ENCODE measurements around the gene LAMTOR2. TPM values are rescaled to one million over a fixed set of nuclear protein-coding genes. Genes with fewer than 3 reads are reported as not detected.

The LAMTOR2 gene
- polyA plus RNA-seq, 2 donors = 82.6 to 101 TPM

GRCh38 chr1:156100205-156100995 lies 45.8 kb downstream of the LAMTOR2 start:
- Histone ChIP-seq H3K4me3 (ENCODE audit: low read depth in 1 of 2, low read length in 2 of 2) (no peak overlapping the region), H3K36me3 (ENCODE audit: control insufficient read depth in 2 of 2, insufficient read depth in 2 of 2, low read length in 1 of 2) (peaks cover 0 to 2% of the 10 kb centered on the region in 2 donors), H3K4me1 (ENCODE audit: control insufficient read depth in 2 of 2, insufficient read depth in 2 of 2, low read length in 1 of 2) (peaks cover 42 to 50% of the 10 kb centered on the region in 2 donors), H3K27me3 (ENCODE audit: control insufficient read depth in 1 of 2, insufficient read depth in 2 of 2, low read length in 2 of 2) (no peaks in the 10 kb centered on the region), H3K27ac (ENCODE audit: low read depth in 2 of 2, low read length in 1 of 2) (peak overlapping the region; percentile 75 to 77), H3K9me3 (ENCODE audit: control insufficient read depth in 2 of 2, insufficient read depth in 1 of 2, low read depth in 1 of 2, low read length in 1 of 2) (no peaks in the 10 kb centered on the region)
- WGBS, 2 donors = 47 to 63% methylated on average over 4 of the region's 4 CpGs

- 42 to 43% methylated on average over 6 of the region's 6 CpGs for WGBS, 2 donors
- Histone ChIP-seq H3K4me1 (ENCODE audit: control insufficient read depth in 2 of 2, insufficient read depth in 2 of 2, low read length in 1 of 2) (peaks cover 38 to 48% of the 10 kb centered on the region in 2 donors), H3K4me3 (ENCODE audit: low read depth in 1 of 2, low read length in 2 of 2) (no peak overlapping the region), H3K9me3 (ENCODE audit: control insufficient read depth in 2 of 2, insufficient read depth in 1 of 2, low read depth in 1 of 2, low read length in 1 of 2) (no peaks in the 10 kb centered on the region), H3K27ac (ENCODE audit: low read depth in 2 of 2, low read length in 1 of 2) (peak overlapping the region; percentile 90 to 99), H3K27me3 (ENCODE audit: control insufficient read depth in 1 of 2, insufficient read depth in 2 of 2, low read length in 2 of 2) (no peaks in the 10 kb centered on the region), H3K36me3 (ENCODE audit: control insufficient read depth in 2 of 2, insufficient read depth in 2 of 2, low read length in 1 of 2) (no peaks in the 10 kb centered on the region)
Observed at GRCh38 chr1:156101880-156102279, 47.3 kb downstream of the LAMTOR2 start.

GRCh38 chr1:156102633-156103511 lies 48.3 kb downstream of the LAMTOR2 start:
- H3K4me1 ChIP-seq (ENCODE audit: control insufficient read depth in 2 of 2, insufficient read depth in 2 of 2, low read length in 1 of 2) = peaks cover 37 to 40% of the 10 kb centered on the region in 2 donors

GRCh38 chr1:156103521-156103947 lies 49.0 kb downstream of the LAMTOR2 start:
- Histone ChIP-seq H3K4me1 (ENCODE audit: control insufficient read depth in 2 of 2, insufficient read depth in 2 of 2, low read length in 1 of 2) (peaks cover 37 to 40% of the 10 kb centered on the region in 2 donors), H3K4me3 (ENCODE audit: low read depth in 1 of 2, low read length in 2 of 2) (no peak overlapping the region), H3K27ac (ENCODE audit: low read depth in 2 of 2, low read length in 1 of 2) (peak overlapping the region; percentile 90 to 99), H3K27me3 (ENCODE audit: control insufficient read depth in 1 of 2, insufficient read depth in 2 of 2, low read length in 2 of 2) (no peaks in the 10 kb centered on the region), H3K36me3 (ENCODE audit: control insufficient read depth in 2 of 2, insufficient read depth in 2 of 2, low read length in 1 of 2) (no peaks in the 10 kb centered on the region), H3K9me3 (ENCODE audit: control insufficient read depth in 2 of 2, insufficient read depth in 1 of 2, low read depth in 1 of 2, low read length in 1 of 2) (no peaks in the 10 kb centered on the region)
- 24 to 36% methylated on average over 9 of the region's 9 CpGs for WGBS, 2 donors

More at GRCh38 chr1:156102633-156103511, 48.3 kb downstream of the LAMTOR2 start:
- Histone ChIP-seq H3K4me3 (ENCODE audit: low read depth in 1 of 2, low read length in 2 of 2) (no peak overlapping the region), H3K27ac (ENCODE audit: low read depth in 2 of 2, low read length in 1 of 2) (peak overlapping the region; percentile 90 to 99), H3K9me3 (ENCODE audit: control insufficient read depth in 2 of 2, insufficient read depth in 1 of 2, low read depth in 1 of 2, low read length in 1 of 2) (no peaks in the 10 kb centered on the region), H3K36me3 (ENCODE audit: control insufficient read depth in 2 of 2, insufficient read depth in 2 of 2, low read length in 1 of 2) (no peaks in the 10 kb centered on the region), H3K27me3 (ENCODE audit: control insufficient read depth in 1 of 2, insufficient read depth in 2 of 2, low read length in 2 of 2) (no peaks in the 10 kb centered on the region)
- WGBS, 2 donors = 54% methylated on average over 16 of the region's 16 CpGs

GRCh38 chr1:156104065-156104810 lies 49.7 kb downstream of the LAMTOR2 start:
- 17 to 26% methylated on average over 15 of the region's 15 CpGs for WGBS, 2 donors
- no peaks in the 10 kb centered on the region for H3K36me3 ChIP-seq (ENCODE audit: control insufficient read depth in 2 of 2, insufficient read depth in 2 of 2, low read length in 1 of 2)
- no peaks in the 10 kb centered on the region for H3K9me3 ChIP-seq (ENCODE audit: control insufficient read depth in 2 of 2, insufficient read depth in 1 of 2, low read depth in 1 of 2, low read length in 1 of 2)
- peaks cover 37 to 40% of the 10 kb centered on the region in 2 donors for H3K4me1 ChIP-seq (ENCODE audit: control insufficient read depth in 2 of 2, insufficient read depth in 2 of 2, low read length in 1 of 2)
- no peak overlapping the region for H3K4me3 ChIP-seq (ENCODE audit: low read depth in 1 of 2, low read length in 2 of 2)
- peak overlapping the region; percentile 90 to 99 for H3K27ac ChIP-seq (ENCODE audit: low read depth in 2 of 2, low read length in 1 of 2)
- no peaks in the 10 kb centered on the region for H3K27me3 ChIP-seq (ENCODE audit: control insufficient read depth in 1 of 2, insufficient read depth in 2 of 2, low read length in 2 of 2)

GRCh38 chr1:156104861-156105832 lies 50.6 kb downstream of the LAMTOR2 start:
- Histone ChIP-seq H3K9me3 (ENCODE audit: control insufficient read depth in 2 of 2, insufficient read depth in 1 of 2, low read depth in 1 of 2, low read length in 1 of 2) (no peaks in the 10 kb centered on the region), H3K4me1 (ENCODE audit: control insufficient read depth in 2 of 2, insufficient read depth in 2 of 2, low read length in 1 of 2) (peaks cover 37 to 40% of the 10 kb centered on the region in 2 donors), H3K27me3 (ENCODE audit: control insufficient read depth in 1 of 2, insufficient read depth in 2 of 2, low read length in 2 of 2) (no peaks in the 10 kb centered on the region), H3K27ac (ENCODE audit: low read depth in 2 of 2, low read length in 1 of 2) (peak overlapping the region; percentile 90 to 99), H3K4me3 (ENCODE audit: low read depth in 1 of 2, low read length in 2 of 2) (no peak overlapping the region), H3K36me3 (ENCODE audit: control insufficient read depth in 2 of 2, insufficient read depth in 2 of 2, low read length in 1 of 2) (no peaks in the 10 kb centered on the region)
- 19 to 38% methylated on average over 11 of the region's 11 CpGs for WGBS, 2 donors

GRCh38 chr1:156106624-156107488 lies 52.3 kb downstream of the LAMTOR2 start:
- WGBS, 2 donors = 29 to 32% methylated on average over 14 of the region's 14 CpGs
- no peaks in the 10 kb centered on the region for H3K9me3 ChIP-seq (ENCODE audit: control insufficient read depth in 2 of 2, insufficient read depth in 1 of 2, low read depth in 1 of 2, low read length in 1 of 2)
- peak overlapping the region in 1 of 2 donors; percentile 38 for H3K4me3 ChIP-seq (ENCODE audit: low read depth in 1 of 2, low read length in 2 of 2)
- H3K4me1 ChIP-seq (ENCODE audit: control insufficient read depth in 2 of 2, insufficient read depth in 2 of 2, low read length in 1 of 2) = peaks cover 32 to 37% of the 10 kb centered on the region in 2 donors
- H3K36me3 ChIP-seq (ENCODE audit: control insufficient read depth in 2 of 2, insufficient read depth in 2 of 2, low read length in 1 of 2) = no peaks in the 10 kb centered on the region
- H3K27me3 ChIP-seq (ENCODE audit: control insufficient read depth in 1 of 2, insufficient read depth in 2 of 2, low read length in 2 of 2) = no peaks in the 10 kb centered on the region
- H3K27ac ChIP-seq (ENCODE audit: low read depth in 2 of 2, low read length in 1 of 2) = peak overlapping the region; percentile 90 to 99

- H3K27me3 ChIP-seq (ENCODE audit: control insufficient read depth in 1 of 2, insufficient read depth in 2 of 2, low read length in 2 of 2) = no peaks in the 10 kb centered on the region
Observed at GRCh38 chr1:156108057-156108456, 53.5 kb downstream of the LAMTOR2 start.

More at GRCh38 chr1:156108057-156108456, 53.5 kb downstream of the LAMTOR2 start:
- H3K4me3 ChIP-seq (ENCODE audit: low read depth in 1 of 2, low read length in 2 of 2) = no peak overlapping the region
- H3K9me3 ChIP-seq (ENCODE audit: control insufficient read depth in 2 of 2, insufficient read depth in 1 of 2, low read depth in 1 of 2, low read length in 1 of 2) = no peaks in the 10 kb centered on the region
- H3K4me1 ChIP-seq (ENCODE audit: control insufficient read depth in 2 of 2, insufficient read depth in 2 of 2, low read length in 1 of 2) = peaks cover 23 to 26% of the 10 kb centered on the region in 2 donors
- H3K36me3 ChIP-seq (ENCODE audit: control insufficient read depth in 2 of 2, insufficient read depth in 2 of 2, low read length in 1 of 2) = no peaks in the 10 kb centered on the region
- no peak overlapping the region for H3K27ac ChIP-seq (ENCODE audit: low read depth in 2 of 2, low read length in 1 of 2)
- 68 to 74% methylated on average over 3 of the region's 3 CpGs for WGBS, 2 donors

Data from esophagus (tissue), 2 donors.